Measurements from ENCODE around the gene HS3ST4.
"Not testable (repeated sequence)": the region's sequence is repeated elsewhere in the genome, so short reads cannot be mapped to it uniquely, and the experiment has no call there.

Gene HS3ST4

GRCh38 chr16:25734430-25735385 lies 42.9 kb downstream of the HS3ST4 start:
- no peak for DNase-seq

- DNase-seq = no peak
Observed at GRCh38 chr16:25735645-25736044, 43.9 kb downstream of the HS3ST4 start.

- DNase-seq = no peak
Observed at GRCh38 chr16:25747160-25747758, 55.5 kb downstream of the HS3ST4 start.

GRCh38 chr16:25748092-25748654 lies 56.4 kb downstream of the HS3ST4 start:
- no peak for DNase-seq

- no peak for DNase-seq
Observed at GRCh38 chr16:25750488-25751216, 58.9 kb downstream of the HS3ST4 start.

- DNase-seq = no peak
Observed at GRCh38 chr16:25751230-25751835, 59.6 kb downstream of the HS3ST4 start.

- no peak for DNase-seq
Observed at GRCh38 chr16:25764466-25764865, 72.7 kb downstream of the HS3ST4 start.

- no peak for DNase-seq
Observed at GRCh38 chr16:25771216-25771615, 79.5 kb downstream of the HS3ST4 start.

- no peak for DNase-seq
Observed at GRCh38 chr16:25771812-25772568, 80.2 kb downstream of the HS3ST4 start.

GRCh38 chr16:25776214-25776613 lies 84.5 kb downstream of the HS3ST4 start:
- not testable (repeated sequence) for DNase-seq

GRCh38 chr16:25783226-25783625 lies 91.5 kb downstream of the HS3ST4 start:
- DNase-seq = no peak

GRCh38 chr16:25785361-25785760 lies 93.6 kb downstream of the HS3ST4 start:
- DNase-seq = no peak

- no peak for DNase-seq
Observed at GRCh38 chr16:25786748-25787147, 95.0 kb downstream of the HS3ST4 start.

GRCh38 chr16:25788637-25789036 lies 96.9 kb downstream of the HS3ST4 start:
- DNase-seq = no peak

- DNase-seq = no peak
Observed at GRCh38 chr16:25796239-25796638, 104.5 kb downstream of the HS3ST4 start.

GRCh38 chr16:25798065-25798464 lies 106.3 kb downstream of the HS3ST4 start:
- no peak for DNase-seq

GRCh38 chr16:25799816-25800215 lies 108.1 kb downstream of the HS3ST4 start:
- DNase-seq = no peak

GRCh38 chr16:25812215-25812614 lies 120.5 kb downstream of the HS3ST4 start:
- DNase-seq = no peak

GRCh38 chr16:25817295-25817694 lies 125.5 kb downstream of the HS3ST4 start:
- no peak for DNase-seq

GRCh38 chr16:25817876-25818275 lies 126.1 kb downstream of the HS3ST4 start:
- no peak for DNase-seq

- no peak for DNase-seq
Observed at GRCh38 chr16:25823891-25824290, 132.1 kb downstream of the HS3ST4 start.

GRCh38 chr16:25827709-25828108 lies 135.9 kb downstream of the HS3ST4 start:
- DNase-seq = no peak
